ENCODE results near the gene NINJ1.

Gene NINJ1

GRCh38 chr9:93131599-93132286, 2.3 kb downstream of the NINJ1 start:
- TF ChIP-seq CTCF (conservative IDR thresholded peaks at IDR 0.05; ENCODE audit: low read depth, low read length) = no peak
- no peak for DNase-seq (ENCODE audit: low read depth)
- no peak overlapping the region for H3K4me3 ChIP-seq (ENCODE audit: low read length)

- no peak for DNase-seq (ENCODE audit: low read depth)
- H3K4me3 ChIP-seq (ENCODE audit: low read length) = no peak overlapping the region
- TF ChIP-seq CTCF (conservative IDR thresholded peaks at IDR 0.05; ENCODE audit: low read depth, low read length) = no peak
These were observed 3.1 kb downstream of the NINJ1 start for GRCh38 chr9:93130861-93131481.

GRCh38 chr9:93129691-93130500, 4.2 kb downstream of the NINJ1 start:
- DNase-seq (ENCODE audit: low read depth) = no peak
- TF ChIP-seq CTCF (conservative IDR thresholded peaks at IDR 0.05; ENCODE audit: low read depth, low read length) = no peak
- no peak overlapping the region for H3K4me3 ChIP-seq (ENCODE audit: low read length)

- DNase-seq (ENCODE audit: low read depth) = no peak
- TF ChIP-seq CTCF (conservative IDR thresholded peaks at IDR 0.05; ENCODE audit: low read depth, low read length) = no peak
- H3K4me3 ChIP-seq (ENCODE audit: low read length) = no peak overlapping the region
These were observed 4.8 kb downstream of the NINJ1 start for GRCh38 chr9:93129286-93129685.

- DNase-seq (ENCODE audit: low read depth) = no peak
- no peak overlapping the region for H3K4me3 ChIP-seq (ENCODE audit: low read length)
- no peak for TF ChIP-seq CTCF (conservative IDR thresholded peaks at IDR 0.05; ENCODE audit: low read depth, low read length)
These were observed 5.3 kb downstream of the NINJ1 start for GRCh38 chr9:93128715-93129224.

- no peak for DNase-seq (ENCODE audit: low read depth)
- no peak overlapping the region for H3K4me3 ChIP-seq (ENCODE audit: low read length)
- no peak for TF ChIP-seq CTCF (conservative IDR thresholded peaks at IDR 0.05; ENCODE audit: low read depth, low read length)
These were observed 5.9 kb downstream of the NINJ1 start for GRCh38 chr9:93128011-93128714.

All from retinal pigment epithelial cell (primary cell).